NCI-H1436 treated with DMSO at 0.1 percent for 48 hours (cell line): ENCODE results near the gene BMP8A.
"Not testable (repeated sequence)": the region's sequence is repeated elsewhere in the genome, so short reads cannot be mapped to it uniquely, and the experiment has no call there.

ENCODE experiments used
- DNase-seq: peaks from one replicate; lab custom pipeline; 2025; lab: John Stamatoyannopoulos, UW

Gene BMP8A

DNA sequence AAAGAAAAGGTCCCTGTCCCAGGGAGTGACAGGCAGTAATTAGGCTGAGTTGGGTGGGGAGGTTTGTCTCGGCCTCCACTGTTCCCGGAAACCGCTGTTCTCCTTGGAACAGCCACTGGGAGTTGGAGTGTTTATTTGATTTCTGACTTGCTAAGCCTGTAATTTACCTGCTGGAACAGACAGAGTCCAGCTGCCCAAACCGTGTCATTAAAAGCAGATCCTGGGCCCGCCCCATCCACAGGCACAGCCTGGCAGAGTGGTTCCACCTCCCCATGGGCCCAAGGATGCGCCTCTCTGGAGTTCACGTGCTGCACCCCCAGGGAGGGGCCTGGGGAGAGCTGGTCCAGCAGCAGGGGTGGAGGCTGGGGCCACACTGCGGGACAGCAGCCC lies 35.7 kb downstream of the BMP8A start:
- not testable (repeated sequence) for DNase-seq

DNA sequence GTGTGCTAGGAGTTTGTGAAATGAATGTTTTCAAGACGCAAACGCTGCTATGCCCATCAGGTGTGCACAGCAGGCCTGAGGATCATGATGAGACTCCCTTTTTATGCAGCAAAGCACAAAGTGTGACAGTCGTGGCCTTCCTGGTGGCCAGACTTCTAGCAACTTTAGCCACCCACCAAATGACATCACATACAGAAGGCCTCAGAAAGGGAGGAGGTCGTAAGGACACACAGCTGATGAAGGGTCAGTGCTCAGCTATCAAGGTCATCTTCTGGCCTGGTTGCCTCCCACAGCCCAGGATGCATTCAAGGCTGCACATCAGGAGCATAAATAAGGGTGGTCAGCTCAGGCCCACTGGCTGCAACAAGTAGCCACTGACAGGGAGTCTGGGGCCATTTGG lies 36.6 kb downstream of the BMP8A start:
- no peak for DNase-seq

DNA sequence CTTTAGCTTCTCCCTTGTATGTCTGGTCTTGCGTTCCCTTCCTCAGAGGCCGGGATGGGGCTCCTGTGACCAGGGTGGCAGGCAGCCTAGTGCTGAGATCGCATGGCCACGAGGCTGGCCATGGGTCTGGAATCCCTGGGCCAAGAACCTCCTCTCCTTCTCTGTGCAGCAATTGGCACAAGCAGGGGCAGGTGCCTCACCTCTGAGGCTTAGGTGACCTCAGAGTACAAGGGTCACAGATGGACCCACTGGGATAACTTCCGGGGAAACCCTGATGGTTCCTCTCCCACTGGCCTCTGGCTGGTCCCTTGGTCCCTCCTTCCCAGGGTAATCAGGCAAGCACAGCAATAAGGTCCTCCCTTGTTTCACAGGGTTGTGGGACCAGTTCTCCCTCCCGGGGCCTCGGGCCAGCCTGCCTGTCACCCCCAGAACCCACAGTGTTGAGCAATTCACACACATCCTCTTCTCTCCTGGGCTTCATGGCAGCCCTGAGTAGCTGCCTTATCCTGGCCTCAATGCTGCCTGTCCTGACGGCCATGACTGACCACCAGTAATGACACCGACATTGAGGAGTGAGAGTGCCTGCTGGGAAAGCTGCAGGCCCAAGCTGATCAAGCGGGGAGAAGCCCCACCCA lies 38.6 kb downstream of the BMP8A start:
- no peak for DNase-seq

DNA sequence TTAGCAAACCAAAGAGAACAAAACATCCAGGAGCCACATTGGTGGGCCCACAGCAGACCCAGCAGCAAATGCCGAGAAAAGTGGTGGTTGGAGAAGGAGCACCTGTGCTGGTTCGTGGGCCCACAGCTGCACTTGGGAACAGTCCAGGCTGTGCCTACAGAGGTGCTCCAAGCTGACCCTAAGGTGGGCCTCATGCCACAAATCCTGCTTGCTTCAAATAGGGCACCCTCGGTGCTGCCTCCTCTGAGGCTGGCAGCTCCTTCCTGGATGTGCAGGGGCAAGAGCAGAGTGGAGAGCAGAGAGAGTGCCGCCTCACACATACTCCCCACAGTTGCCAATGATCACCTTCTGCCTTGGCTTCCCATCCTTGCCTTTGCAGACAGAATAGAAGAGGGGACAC lies 40.1 kb downstream of the BMP8A start:
- DNase-seq = no peak

DNA sequence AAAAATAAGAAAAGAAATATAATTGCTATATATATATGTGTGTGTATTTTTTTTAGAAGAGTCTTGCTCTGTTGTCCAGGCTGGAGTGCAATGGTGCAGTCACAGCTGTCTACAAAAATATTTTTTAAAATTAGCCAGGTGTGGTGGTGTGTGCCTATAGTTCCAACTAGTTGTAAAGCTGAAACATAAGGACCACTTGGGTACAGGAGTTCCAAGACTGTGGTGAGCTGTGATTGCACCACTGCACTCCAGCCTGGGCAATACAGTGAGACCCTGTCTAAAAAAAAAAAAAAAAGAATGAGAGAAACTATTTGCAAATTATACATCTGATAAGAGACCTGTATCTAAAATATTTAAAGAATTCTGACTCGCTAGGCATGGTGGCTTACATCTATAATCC lies 42.0 kb downstream of the BMP8A start:
- no peak for DNase-seq

DNA sequence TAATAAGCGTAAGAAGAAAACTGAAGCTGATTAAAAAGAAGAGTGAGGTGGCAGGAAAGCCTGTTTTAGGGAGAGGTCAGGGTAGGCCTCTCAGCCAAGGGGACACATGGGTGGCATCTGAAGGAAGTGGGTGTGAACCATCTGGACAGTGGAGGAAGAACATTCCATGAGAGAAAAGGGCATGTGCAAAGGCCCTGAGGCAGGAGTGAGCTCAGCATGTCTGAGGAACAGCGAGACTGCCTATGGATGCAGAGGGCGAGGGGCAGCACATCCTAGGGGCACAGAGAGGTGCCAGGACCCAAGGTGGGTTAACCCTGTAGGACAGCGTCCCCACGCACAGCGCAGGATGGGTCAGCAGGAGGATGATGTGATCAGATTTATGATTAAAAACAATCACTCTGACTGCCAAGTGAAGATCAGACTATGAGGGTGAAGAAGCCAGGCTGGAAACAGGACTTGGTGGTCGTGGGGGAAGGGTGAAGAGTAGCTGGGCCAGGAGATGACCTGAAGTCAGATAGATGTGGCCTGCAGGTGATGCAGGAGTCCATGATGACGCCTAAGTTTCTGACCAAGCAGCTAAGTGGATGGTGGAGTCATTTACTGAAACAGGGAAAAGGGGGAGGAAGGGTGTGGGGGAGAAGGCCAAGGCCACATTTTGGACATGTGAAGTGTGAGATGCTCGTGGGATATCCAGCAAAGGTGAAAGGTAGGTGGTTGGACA lies 47.3 kb downstream of the BMP8A start:
- DNase-seq = no peak

DNA sequence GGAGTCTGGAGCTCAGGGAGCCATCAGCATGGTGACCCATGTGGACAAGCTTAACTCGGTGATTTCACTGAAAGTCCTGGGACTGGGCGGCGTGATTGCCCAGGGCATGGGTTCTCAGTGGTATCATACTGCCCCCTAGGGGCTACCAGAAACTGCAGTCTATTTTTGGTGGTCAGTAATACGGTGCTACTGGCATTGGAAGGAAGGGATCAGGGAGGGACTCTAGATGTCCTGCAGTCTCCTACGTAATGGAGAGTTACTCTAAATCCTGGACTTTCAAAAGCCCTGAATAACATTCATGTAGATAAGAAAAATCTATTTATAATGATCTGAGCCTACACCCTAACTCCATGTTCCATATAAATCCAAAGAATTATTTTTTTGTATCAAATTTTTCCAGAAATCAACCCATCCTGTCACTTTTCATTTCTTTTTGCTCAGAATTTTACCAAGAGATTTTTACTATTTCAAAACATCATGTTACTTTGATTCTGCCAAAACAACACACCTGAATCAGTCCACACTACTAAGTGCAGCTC lies 47.9 kb downstream of the BMP8A start:
- DNase-seq = no peak

DNA sequence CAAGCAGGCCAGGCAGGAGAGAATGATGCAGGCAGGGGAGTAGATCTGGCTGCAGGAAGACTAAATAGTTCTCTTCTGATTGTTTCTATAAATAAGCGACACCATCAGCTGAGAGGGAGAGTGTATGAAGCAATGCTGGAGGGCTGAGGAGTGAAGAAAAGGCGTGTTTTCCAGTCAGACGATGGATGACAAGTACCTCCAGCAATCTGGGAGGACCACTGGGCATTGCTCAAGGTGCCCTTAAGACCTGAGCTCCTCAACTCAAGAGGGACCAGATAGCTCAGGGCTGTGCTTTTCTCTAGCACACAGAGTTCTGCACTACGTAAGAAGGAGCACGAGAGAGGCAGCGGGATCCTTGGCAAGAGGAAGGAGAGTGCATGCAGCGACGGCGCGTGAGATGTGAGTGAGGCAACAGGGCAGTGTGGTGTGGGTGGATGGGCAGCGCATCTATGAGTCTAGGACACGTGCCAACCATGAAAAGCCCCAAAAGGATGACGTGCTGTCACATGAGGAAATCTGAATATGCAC lies 49.1 kb downstream of the BMP8A start:
- no peak for DNase-seq

DNA sequence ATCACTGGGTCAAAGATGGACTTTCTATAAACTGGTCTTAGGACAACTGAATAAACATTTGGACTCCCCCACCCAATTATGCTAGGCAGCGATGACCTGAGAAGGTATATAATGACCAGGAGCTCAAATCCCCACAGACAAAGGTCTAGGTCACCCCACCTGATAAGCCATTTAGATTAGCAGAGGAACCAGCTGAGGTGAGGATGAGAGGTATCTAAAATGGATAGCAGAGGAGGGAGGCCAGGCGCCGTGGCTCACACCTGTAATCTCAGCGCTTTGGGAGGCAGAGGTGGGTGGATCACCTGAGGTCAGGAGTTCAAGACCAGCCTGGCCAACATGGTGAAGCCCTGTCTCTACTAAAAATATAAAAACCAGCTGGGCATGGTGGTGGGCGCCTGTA lies 51.5 kb downstream of the BMP8A start:
- DNase-seq = no peak

DNA sequence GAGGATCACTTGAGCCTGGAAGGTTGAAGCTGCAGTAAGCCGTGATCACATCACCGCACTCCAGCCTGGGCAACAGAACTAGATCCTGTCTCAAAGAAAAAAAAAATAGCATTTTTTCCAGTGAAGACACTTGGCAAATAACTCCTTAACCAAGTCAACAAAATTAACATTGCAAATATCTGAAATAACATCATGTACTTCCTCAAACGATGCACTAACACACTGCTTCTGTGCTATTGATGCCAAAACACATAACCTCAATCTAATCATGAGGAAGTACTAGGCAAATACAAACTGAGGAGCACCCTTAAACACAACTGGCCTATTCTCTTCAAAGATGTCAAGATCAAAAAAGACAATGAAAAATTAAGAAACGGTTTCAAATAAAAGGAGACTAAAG lies 52.9 kb downstream of the BMP8A start:
- DNase-seq = no peak

DNA sequence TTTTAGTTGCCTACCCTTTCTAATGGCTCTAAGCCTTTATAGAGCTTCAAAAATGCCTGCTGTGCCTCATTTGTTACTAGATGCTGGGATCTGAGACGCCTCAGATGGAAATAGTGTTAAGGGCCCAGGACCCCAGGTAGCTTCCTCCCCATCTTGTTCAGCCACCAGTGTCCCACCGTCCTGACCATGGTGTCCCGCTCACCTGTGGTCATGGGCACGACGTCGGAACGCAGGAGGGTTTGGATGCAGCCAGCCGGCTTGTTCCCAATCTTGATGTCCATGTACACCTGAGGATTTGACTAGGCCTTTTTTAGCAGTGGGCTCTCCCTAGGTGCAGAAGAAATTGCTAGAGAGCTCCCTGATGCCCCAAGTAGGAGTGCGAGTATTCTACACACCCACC lies 54.1 kb downstream of the BMP8A start:
- DNase-seq = no peak

DNA sequence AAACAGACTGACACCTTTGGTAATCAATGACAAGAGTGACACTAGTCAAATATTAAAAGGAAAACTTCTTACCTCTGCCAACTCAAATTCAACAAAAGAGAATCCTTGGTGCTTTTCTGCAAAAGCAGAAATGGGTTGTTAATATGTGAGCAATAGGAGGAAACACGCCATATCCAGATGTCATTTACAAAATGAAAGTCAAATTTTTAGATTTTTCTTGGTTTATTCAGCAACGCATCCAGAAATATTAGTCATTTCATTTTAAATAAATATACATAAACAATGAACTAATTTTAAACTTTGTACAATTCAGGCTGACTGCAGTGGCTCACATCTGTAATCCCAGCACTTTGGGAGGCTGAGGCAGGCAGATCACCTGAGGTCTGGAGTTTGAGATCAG lies 62.8 kb downstream of the BMP8A start:
- no peak for DNase-seq

DNA sequence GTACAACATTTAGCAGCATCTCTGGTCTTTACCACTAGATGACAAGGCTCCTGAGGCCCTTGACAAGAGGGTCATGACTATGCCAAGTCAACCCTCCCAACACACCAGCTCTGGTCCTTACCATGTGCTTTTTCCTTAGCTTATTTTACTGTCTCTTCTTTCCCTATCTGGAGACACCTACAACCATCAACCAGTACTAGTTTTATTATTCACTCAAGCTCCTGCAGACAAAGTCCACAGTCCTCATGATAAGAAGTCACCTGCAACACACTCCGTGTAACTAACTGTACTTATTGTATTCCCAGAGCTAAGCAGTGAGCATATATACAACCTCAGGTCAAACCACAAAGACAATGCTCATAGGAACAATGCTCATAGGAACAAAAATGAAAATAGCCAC lies 69.8 kb downstream of the BMP8A start:
- DNase-seq = no peak

DNA sequence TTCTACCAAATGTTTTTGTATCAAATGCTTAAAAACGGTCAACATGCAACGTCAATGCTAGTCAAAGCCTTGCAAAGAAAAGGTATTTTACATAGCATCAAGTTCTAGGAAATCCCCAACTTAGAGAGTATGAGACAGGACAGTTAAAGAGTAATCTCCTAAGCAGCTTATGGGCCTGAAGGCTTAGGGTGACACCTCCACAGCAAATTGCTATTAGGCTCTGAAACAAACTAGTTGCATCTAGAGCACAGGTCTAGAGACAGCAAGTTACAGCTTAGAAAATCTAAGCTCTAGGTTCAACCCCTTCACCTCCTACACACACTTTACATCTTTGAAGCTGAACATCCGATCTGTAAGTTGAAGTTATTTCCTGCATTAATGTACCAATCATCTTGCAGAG lies 71.5 kb downstream of the BMP8A start:
- DNase-seq = no peak

DNA sequence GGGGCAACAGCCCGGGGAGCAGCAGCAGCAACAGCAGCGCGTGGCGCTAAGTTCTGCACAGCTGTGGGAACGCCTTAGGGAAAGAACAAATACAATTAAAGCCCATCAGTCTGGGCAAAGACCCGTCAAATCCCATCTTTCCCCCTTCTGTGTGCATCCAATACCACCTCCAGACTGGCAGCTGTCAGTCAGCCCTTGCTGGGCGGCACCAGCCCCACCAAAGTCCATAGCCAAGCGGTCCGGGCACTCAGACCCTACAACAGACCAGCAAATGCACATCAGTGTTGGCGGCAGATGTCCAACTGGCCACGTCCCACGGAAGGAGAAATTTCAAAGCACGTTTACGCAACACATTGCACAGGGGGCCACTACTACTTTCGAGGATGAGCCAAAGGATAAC lies 72.2 kb downstream of the BMP8A start:
- no peak for DNase-seq

DNA sequence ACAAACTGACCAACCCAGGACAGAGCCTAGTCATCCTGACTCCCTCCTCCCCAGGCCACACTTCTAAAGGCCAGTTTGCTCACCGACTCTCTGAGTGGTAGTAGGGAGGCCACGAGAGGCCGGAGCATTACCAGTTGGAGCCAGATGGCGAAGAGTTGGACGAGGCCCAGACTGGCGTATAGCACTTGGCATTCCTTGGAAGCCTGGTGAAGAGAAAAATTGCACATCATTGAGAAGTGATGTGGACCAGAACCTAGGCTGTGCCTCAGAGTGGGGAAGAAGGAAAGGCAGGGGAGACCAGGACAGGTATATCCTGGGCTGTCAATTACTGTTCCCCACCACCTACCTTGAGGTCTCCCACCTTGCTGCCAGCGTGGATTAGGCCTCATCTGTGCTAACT lies 72.9 kb downstream of the BMP8A start:
- DNase-seq = no peak

DNA sequence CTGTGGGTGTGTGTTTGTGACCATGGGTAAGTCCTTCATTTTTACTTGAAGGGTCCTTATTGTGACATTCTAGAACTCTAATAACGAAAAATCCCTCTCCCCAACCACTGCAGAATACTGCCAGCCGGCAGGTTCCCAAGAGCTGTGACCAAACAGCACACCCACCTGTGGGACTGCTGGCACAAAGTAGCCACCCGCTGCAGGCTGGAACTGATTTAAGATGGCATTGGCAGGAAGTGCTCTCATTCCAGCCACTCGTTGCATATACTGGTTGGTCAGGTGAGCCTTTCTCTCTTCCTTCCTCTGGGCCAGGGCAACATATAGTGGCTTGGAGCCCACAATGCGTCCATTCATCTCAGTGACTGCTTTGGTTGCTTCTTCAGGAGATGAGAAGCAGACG lies 73.5 kb downstream of the BMP8A start:
- DNase-seq = no peak

DNA sequence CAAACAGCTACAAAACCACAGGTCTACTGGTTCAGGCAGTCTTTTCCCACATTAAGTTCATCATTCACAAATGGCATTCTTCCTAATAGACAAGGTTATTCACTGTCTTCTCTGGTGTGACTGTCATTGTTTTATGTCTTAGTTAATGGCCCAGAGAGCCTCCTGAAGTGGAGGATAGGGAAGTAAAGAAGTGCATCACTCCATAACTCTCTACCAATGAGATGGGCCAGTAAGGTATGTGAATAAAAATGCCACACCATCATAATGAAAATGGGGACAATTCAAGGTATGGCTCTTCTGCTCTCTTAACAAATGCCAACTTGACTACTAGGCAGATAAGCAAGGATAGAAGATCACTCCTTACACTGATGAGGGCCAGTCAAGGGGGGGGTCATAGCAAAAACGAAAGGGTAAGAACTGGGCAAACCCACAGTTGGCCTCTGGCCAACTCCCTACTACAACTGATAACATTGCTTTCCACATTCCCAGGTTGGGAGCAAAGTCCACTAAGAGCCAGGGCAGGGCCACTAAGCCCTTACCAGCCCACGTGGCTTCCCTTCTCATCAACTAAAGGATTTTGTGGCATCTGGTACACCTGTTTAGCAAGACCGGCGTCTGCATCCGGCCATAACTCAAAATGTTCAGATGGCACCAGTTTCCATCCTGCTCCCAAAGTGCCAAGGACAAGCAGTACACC lies 75.2 kb downstream of the BMP8A start:
- DNase-seq = no peak

DNA sequence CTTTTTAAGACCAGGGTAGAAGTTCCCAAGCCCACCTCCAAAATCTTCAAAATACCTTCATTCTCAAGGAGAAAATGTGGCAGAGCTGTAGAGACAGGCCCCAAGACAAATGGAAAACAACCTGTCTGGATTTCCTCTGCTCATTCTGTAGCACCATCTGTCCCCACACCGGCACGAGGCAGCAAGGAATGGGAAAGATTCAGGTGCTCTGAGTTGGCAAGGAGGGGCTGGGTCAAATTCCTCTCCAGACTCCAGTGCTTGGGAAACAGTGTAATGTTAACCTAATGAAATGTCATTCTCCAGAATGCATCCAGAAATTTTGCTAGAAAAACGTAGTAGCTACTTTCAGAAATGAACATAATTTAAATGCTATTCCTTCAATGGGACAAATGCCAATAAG lies 75.9 kb downstream of the BMP8A start:
- DNase-seq = no peak

DNA sequence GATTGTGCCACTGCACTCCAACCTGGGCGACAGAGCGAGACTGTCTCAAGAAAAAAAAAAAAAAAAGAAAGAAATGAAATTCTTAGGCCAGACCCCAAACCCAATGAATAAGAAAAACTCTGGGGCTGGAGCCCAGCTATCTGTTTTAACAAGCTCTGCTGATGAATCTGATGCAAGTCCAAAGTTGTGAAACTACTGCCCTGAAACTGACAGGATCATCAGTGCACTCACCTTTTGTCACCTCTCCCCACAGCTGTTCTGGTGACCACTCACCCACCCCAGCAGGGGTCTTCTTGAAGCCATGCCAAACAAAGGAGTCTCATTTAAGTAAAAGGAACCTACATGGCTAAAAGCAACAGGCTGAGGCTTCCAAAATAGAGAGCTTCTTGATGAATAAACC lies 76.8 kb downstream of the BMP8A start:
- no peak for DNase-seq

DNA sequence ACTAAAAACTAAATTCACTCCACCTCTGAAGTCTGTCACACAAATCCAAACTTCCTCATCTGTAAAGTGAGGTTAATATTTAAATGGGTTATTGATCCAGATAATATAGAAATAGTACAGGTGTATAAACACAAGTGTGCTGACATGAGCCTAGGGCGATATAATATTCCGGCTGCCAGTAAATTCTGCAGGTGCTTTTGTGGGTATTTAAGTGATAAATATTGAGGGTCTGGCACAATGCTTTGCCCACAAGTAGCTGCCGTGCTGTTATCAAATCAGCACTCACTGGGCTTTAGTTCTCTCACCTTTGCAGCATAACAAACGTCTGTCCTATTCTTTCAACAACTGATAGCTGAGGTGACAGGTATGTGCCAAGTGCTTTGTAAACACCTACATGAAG lies 77.6 kb downstream of the BMP8A start:
- no peak for DNase-seq

DNA sequence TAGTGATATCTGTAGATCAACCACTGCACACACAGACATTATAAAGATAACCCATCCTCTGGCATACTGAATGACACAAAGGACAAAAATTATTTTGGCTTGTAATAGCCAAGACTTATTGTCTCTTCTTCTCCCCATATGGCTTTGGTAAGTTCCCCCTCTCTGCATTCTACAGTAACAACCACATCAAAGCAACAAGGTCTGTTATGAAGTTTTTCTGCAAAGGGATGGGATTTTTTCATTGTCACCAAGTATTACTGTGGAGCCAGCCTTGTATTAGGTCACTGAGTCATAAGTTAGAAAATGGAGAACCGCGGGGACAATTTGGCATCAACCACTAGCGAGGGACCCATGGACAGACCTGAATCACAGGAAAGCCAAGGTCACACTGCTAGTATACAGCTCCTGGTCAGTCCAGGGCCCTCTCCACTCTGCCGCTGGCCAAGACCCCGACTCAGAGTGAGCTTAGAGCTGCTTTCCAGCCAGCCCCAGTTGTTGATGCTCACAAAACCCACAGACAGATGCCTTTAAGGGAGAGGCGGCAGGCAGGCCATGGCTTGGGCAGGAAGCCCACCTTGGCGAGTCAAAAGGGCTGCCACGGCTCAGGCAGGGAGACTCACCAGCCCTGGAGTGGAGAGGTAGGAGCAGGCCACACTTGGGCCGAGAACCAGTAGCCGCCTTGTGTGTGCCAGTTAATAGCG lies 79.2 kb downstream of the BMP8A start:
- DNase-seq = no peak

DNA sequence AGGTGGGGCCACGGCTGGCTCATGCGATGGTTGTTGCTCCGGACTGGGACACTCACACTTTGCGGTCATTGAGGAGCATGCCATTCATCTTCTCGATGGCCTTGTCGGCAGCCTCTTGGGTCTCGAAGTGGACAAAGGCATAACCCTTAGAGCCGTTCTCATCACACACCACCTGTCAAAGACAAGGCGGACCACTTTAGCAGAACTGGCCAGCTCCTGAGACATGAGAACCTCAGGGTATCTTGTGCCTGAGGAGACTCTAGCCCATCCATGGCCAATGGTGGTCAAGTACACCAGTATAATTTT lies 79.7 kb downstream of the BMP8A start:
- no peak for DNase-seq
